Ishikawa (cell line): ENCODE data around the gene TMC3.
A peak's percentile ranks its signal among the peaks of the same experiment; 100 is the strongest.

Source experiments
- CEBPB ChIP-seq: IDR thresholded peaks from 2 replicates; pipeline ENCODE4 v1.6.1; 2012
- CREB1 ChIP-seq: IDR thresholded peaks from 2 replicates; pipeline ENCODE4 v1.6.1; 2012; ENCODE audit warnings: low read depth
- EGR1 ChIP-seq: IDR thresholded peaks from 2 replicates; pipeline ENCODE4 v1.6.1; 2012
- EP300 ChIP-seq: IDR thresholded peaks from 2 replicates; pipeline ENCODE4 v1.6.1; 2012; ENCODE audit warnings: borderline replicate concordance
- FOXM1 ChIP-seq: IDR thresholded peaks from 2 replicates; pipeline ENCODE4 v1.6.1; 2012; ENCODE audit warnings: low read depth, borderline replicate concordance
- NFIC ChIP-seq: IDR thresholded peaks from 2 replicates; pipeline ENCODE4 v1.6.1; 2012
- RAD21 ChIP-seq: IDR thresholded peaks from 2 replicates; pipeline ENCODE4 v1.6.1; 2012; ENCODE audit warnings: low read depth
- TAF1 ChIP-seq: IDR thresholded peaks from 2 replicates; pipeline ENCODE4 v1.6.1; 2012; ENCODE audit warnings: low read depth, mild to moderate bottlenecking
- TCF12 ChIP-seq: IDR thresholded peaks from 2 replicates; pipeline ENCODE4 v1.6.1; 2012; ENCODE audit warnings: low read depth
- TEAD4 ChIP-seq: IDR thresholded peaks from 2 replicates; pipeline ENCODE4 v1.6.1; 2012
- YY1 ChIP-seq: IDR thresholded peaks from 2 replicates; pipeline ENCODE4 v1.6.1; 2012; ENCODE audit warnings: low read depth
- ZBTB7A ChIP-seq: IDR thresholded peaks from 2 replicates; pipeline ENCODE4 v1.6.1; 2012; ENCODE audit warnings: low read depth
- TF ChIP-seq, protein P1 (sequence below): IDR thresholded peaks from 2 replicates; pipeline ENCODE4 v1.6.1; 2012; ENCODE audit warnings: low read depth, mild to moderate bottlenecking
- TF ChIP-seq, protein P2 (sequence below): IDR thresholded peaks from 2 replicates; pipeline ENCODE4 v1.6.1; 2012
- TF ChIP-seq, protein P3 (sequence below): IDR thresholded peaks from 2 replicates; pipeline ENCODE4 v1.6.1; 2012

Gene TMC3

DNA sequence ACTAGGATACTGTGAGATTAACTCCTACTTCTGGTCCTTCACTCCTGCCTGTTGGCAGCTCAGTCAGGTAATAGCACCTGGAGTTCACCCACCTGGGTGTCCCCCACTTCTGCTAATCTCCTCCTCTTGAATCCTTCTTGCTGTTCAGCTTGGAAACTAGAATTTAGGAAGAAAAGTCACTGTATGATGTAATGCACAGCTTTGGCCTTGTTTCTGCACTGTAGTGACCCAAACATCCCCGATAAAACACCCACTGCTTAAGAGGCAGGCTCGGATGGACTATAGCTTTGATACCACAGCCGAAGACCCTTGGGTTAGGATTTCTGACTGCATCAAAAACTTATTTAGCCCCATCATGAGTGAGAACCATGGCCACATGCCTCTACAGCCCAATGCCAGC, 74.9 kb downstream of the TMC3 start:
- TF ChIP-seq EGR1 (no peak), CEBPB (no peak), ZBTB7A (no peak), CREB1 (no peak), FOXM1 (no peak), NFIC (no peak), TAF1 (no peak)
- TF ChIP-seq, protein P1, sequence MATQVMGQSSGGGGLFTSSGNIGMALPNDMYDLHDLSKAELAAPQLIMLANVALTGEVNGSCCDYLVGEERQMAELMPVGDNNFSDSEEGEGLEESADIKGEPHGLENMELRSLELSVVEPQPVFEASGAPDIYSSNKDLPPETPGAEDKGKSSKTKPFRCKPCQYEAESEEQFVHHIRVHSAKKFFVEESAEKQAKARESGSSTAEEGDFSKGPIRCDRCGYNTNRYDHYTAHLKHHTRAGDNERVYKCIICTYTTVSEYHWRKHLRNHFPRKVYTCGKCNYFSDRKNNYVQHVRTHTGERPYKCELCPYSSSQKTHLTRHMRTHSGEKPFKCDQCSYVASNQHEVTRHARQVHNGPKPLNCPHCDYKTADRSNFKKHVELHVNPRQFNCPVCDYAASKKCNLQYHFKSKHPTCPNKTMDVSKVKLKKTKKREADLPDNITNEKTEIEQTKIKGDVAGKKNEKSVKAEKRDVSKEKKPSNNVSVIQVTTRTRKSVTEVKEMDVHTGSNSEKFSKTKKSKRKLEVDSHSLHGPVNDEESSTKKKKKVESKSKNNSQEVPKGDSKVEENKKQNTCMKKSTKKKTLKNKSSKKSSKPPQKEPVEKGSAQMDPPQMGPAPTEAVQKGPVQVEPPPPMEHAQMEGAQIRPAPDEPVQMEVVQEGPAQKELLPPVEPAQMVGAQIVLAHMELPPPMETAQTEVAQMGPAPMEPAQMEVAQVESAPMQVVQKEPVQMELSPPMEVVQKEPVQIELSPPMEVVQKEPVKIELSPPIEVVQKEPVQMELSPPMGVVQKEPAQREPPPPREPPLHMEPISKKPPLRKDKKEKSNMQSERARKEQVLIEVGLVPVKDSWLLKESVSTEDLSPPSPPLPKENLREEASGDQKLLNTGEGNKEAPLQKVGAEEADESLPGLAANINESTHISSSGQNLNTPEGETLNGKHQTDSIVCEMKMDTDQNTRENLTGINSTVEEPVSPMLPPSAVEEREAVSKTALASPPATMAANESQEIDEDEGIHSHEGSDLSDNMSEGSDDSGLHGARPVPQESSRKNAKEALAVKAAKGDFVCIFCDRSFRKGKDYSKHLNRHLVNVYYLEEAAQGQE = no peak

DNA sequence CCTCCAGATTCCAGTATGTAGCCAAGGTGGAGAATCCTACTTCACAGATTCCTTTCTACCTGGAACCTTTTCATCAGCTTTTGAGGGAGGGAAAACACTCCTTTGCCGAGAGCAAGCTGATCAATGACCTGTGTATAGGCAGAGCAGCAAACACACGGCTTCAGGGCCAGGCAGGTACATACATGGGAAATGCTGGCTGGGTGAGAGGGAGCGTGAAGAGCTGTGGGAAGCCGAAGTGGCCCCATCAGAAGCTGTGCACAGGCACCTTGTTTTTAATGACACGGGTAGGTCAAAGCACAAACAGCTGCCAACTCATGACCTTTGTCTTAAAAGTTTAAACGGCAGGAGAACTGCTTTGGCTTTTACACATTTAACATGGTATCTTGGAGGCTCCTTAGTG, 75.4 kb downstream of the TMC3 start:
- TF ChIP-seq EP300 (no peak), CREB1 (no peak), TAF1 (no peak), YY1 (no peak), TEAD4 (no peak), TCF12 (no peak), NFIC (no peak), EGR1 (no peak), CEBPB (no peak), ZBTB7A (no peak), FOXM1 (no peak), RAD21 (no peak)
- TF ChIP-seq, protein P2, sequence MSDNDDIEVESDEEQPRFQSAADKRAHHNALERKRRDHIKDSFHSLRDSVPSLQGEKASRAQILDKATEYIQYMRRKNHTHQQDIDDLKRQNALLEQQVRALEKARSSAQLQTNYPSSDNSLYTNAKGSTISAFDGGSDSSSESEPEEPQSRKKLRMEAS = no peak
- TF ChIP-seq, protein P1 = no peak
- TF ChIP-seq, protein P3, sequence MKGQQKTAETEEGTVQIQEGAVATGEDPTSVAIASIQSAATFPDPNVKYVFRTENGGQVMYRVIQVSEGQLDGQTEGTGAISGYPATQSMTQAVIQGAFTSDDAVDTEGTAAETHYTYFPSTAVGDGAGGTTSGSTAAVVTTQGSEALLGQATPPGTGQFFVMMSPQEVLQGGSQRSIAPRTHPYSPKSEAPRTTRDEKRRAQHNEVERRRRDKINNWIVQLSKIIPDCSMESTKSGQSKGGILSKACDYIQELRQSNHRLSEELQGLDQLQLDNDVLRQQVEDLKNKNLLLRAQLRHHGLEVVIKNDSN = no peak

DNA sequence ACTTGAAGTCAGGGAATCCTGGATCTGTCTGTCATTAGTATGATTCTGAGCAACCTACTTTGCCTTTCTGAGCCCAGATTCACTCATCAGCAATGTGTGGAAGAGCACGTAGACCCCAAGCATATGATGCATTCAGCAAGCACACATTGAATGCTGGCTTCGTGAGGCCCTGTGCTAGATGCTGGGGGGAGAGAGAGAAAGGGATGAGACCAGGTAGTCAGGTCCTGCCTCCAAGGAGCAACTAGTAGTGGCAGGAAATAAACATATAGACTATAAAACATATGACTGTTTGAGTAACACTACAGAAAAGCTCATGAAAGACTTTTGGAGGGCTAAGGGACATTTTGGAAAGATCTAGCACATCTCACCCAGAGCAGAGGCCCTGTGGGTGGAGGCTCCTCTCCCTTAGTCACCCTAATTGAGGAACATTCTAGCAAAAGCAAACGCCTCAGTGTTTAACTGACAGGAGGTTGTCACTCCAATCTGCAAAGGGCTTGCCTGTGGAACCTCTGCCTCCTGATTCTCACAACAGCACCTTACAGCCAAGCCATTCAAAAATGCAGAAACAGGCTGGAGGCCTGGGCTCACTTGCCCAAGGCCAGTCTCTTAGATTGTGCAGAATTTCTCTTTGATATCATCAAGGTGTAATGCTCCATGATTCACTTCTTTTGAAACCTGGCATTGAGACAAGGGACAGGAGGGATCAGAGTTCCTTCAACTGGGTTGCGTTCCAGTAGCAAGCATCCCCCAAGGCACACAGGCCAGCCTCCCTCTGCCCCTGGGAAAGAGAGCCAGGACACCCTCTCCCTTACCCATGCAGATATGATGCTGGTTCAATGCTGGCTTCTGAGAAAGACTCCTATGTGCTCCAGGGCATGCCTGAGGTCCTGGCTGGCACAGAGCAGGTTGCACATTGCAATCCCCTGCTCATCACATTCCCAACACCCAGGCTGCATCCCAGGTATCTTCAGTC, 76.1 kb downstream of the TMC3 start:
- no peak for TF ChIP-seq FOXM1

DNA sequence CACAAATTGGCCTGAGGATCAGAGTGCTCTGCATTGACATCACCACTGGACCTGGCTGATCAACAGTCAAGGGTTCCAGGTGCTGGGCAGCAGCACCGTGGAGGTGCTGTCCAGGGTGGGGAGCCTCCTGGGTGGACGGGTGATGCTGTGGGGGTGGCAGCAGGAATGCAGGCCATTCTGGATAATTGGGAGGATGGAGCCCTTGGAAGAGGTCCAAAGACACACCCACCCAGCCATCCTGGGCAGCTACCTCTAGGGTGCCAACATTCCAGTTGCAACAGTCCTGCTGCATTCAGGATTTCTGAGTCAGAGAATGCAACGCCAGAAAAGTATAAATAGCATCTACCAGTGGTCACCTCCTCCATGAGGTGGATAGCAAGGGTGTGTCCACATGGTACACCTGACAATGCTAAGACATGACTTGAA, 76.9 kb downstream of the TMC3 start:
- TF ChIP-seq NFIC = peak; percentile 95
- no peak for TF ChIP-seq TAF1
- no peak for TF ChIP-seq FOXM1
- TF ChIP-seq YY1 = no peak
- TF ChIP-seq, protein P3 = no peak
- peak; percentile 67; the same call in 1 of the 2 replicates for TF ChIP-seq EP300
- TF ChIP-seq EGR1 = 0 out of 2 replicates have a peak, but pooled peaks have one; percentile 43
- TF ChIP-seq, protein P2 = 0 out of 2 replicates have a peak, but pooled peaks have one; percentile 28
- TF ChIP-seq CEBPB = peak; percentile 79
- TF ChIP-seq, protein P1 = peak; percentile 78
- TF ChIP-seq TEAD4 = peak; percentile 92
- TF ChIP-seq TCF12 = peak; percentile 89
- TF ChIP-seq RAD21 = no peak
- TF ChIP-seq ZBTB7A = no peak
- TF ChIP-seq CREB1 = no peak
